OCI-LY1 (cell line): ENCODE measurements around the gene FAM110A.

Source experiments
- CTCF ChIP-seq: fragments of 200-600 bp; sonication (generic), shearing (Covaris generic); IDR thresholded peaks from 2 replicates; pipeline ENCODE4 v1.5.1; 2017; ENCODE audit warnings: mild to moderate bottlenecking, antibody characterized with exemption, low read length, moderate library complexity, mixed read lengths
- EZH2 ChIP-seq: fragments of 200-600 bp; sonication (generic), shearing (Covaris generic); IDR thresholded peaks from 2 replicates; pipeline ENCODE4 v1.8.0; 2017; ENCODE audit warnings: borderline replicate concordance, mixed run types, mild to moderate bottlenecking, antibody characterized with exemption, low read length, moderate library complexity, mixed read lengths

- TF ChIP-seq CTCF: no peak
- TF ChIP-seq EZH2: no peak
Observed at GRCh38 chr20:840503-840857, 7.0 kb downstream of the FAM110A start.
